Heart left ventricle (tissue), 16 donors: ENCODE results near the gene PCSK5. TPM values are rescaled to one million over a fixed set of nuclear protein-coding genes. Genes with fewer than 3 reads are reported as not detected.

ENCODE experiments used
- ATAC-seq, 4 donors: fragments of 200-7000 bp; cut with Tn5 transposase; one replicate each; pipeline ENCODE4 v1.9.1; 2020 to 2022; ENCODE audit warnings: moderate library complexity in 4 of 4, mild to moderate bottlenecking in 3 of 4, moderate number of reproducible peaks in 1 of 4
- DNase-seq, 5 donors: peaks; one replicate each; pipeline ENCODE4 v3.0.0-alpha.2; 2020
- H3K27ac ChIP-seq, 12 donors: fragments of 200-600 bp; sonication (generic) in 4 of 12; one replicate each; pipeline versions ENCODE4 v1.5.0 to v1.8.0; 2016 to 2022; ENCODE audit warnings: mild to moderate bottlenecking in 2 of 12
- H3K27me3 ChIP-seq, 9 donors: fragments of 200-600 bp; sonication (generic) in 2 of 9; one replicate each; pipeline versions ENCODE4 v1.5.1 to v1.8.0; 2016 to 2022; ENCODE audit warnings: mild to moderate bottlenecking in 3 of 9
- H3K36me3 ChIP-seq, 9 donors: fragments of 200-600 bp; sonication (generic) in 2 of 9; one replicate each; pipeline versions ENCODE4 v1.5.0 to v1.8.0; 2018 to 2022; ENCODE audit warnings: mild to moderate bottlenecking in 2 of 9
- H3K4me1 ChIP-seq, 12 donors: fragments of 200-600 bp; sonication (generic) in 4 of 12; one replicate each; pipeline versions ENCODE4 v1.5.0 to v1.8.0; 2016 to 2022; ENCODE audit warnings: mild to moderate bottlenecking in 3 of 12
- H3K4me3 ChIP-seq, 12 donors: fragments of 200-600 bp; sonication (generic) in 4 of 12; one replicate each; pipeline versions ENCODE4 v1.5.0 to v1.8.0; 2017 to 2022; ENCODE audit warnings: mild to moderate bottlenecking in 9 of 12, moderate library complexity in 4 of 12
- H3K9me3 ChIP-seq, 12 donors: fragments of 200-600 bp; sonication (generic) in 4 of 12; one replicate each; pipeline versions ENCODE4 v1.5.0 to v1.8.0; 2016 to 2022; ENCODE audit warnings: mild to moderate bottlenecking in 1 of 12
- CTCF ChIP-seq, 12 donors: fragments of 200-600 bp; sonication (generic) in 4 of 12; IDR thresholded peaks; one replicate each; pipeline versions ENCODE4 v1.5.0 to v1.8.0; 2018 to 2022; ENCODE audit warnings: antibody characterized with exemption in 12 of 12, mild to moderate bottlenecking in 5 of 12
- POLR2A ChIP-seq, 2 donors: fragments of 450-650 bp; IDR thresholded peaks; one replicate each; pipeline ENCODE4 v1.6.1; 2017; ENCODE audit warnings: antibody characterized with exemption in 2 of 2, mild to moderate bottlenecking in 2 of 2, moderate library complexity in 2 of 2
- WGBS, 4 donors: extraction: QIAGEN DNeasy Blood & Tissue Kit in 2 of 4; methylation state at CpG; one replicate each; pipeline versions ENCODE4 v1.1.5 to v1.1.7; 2013 to 2018; 5-methylcytosine and 5-hydroxymethylcytosine counted together
- intact Hi-C, 10 donors: fragments of 100-400 bp; cut with DNase I; formaldehyde crosslinking; loops; one replicate each; pipeline versions ENCODE4 v1.11.1 to v1.14.2; 2022
- polyA plus RNA-seq, 2 donors: library from polyadenylated mRNA; stranded (reverse); fragments of 200-250 nt; gene quantifications; one replicate each; pipeline ENCODE4 v1.2.3, GENCODE V29; 2013
- total RNA-seq, 9 donors: library from RNA; depleted of rRNA in 2 of 9; stranded (reverse); fragments of >200 nt in 2 of 9; fragmentation: NEBNext Ultra II Directional in 3 of 9; extraction: Animal tissue kit (Norgen Biotek cat#: 25700) in 3 of 9; gene quantifications; one replicate each; pipeline versions ENCODE4 v1.1.0 to v1.2.4, GENCODE V29; 2016 to 2023
- donor health status: ischemic (EF 13 %, LVEDD 7.1; RV severe dilation, severe dysfunction).
- donor health status: healthy with polysubstance abuse.
- donor health status: DM: no; HTN: yes; CAD: no.
- donor health status: DM: no; HTN: no; CAD: no.
- donor health status: ischemic (EF 25% LVEDD 6.9; RV normal size, moderate dysfunction).
- donor health status: ischemic (EF 25% LVEDD 5.7; RV mildly dilated, moderate dysfunction).
- donor health status: healthy.
- donor health status: DM: yes; HTN: yes; CAD: no.
- donor health status: ischemic (EF 35%, LVEDD 5.7; RV mildly dilated, moderate dysfunction).
- donor health status: nonischemic (EF 11% LVEDD 7.7; RV severe dilation, severe dysfunction).
- donor health status: DM: yes; HTN: yes; CAD: no.
- donor health status: PGD.
- donor health status: ischemic (EF 29% LVEDD 5.4; RV normal size, mild dysfunction).
- donor health status: nonischemic (EF 23%, LVEDD 6.1; RV moderate dilation, normal function).

Gene PCSK5
- total and polyA plus RNA-seq, 11 donors = 1.3 to 13.6 (median 5.9) TPM

GRCh38 chr9:76036762-76037161 is 146.3 kb downstream of the PCSK5 start:
- TF ChIP-seq POLR2A (IDR thresholded peaks at IDR 0.05) (no peak), CTCF (IDR thresholded peaks at IDR 0.05) (no peak)
- Histone ChIP-seq H3K27me3 (no peaks in the 10 kb centered on the region), H3K36me3 (peaks cover 0 to 43% (median 0%) of the 10 kb centered on the region in 9 donors), H3K4me3 (no peak overlapping the region), H3K9me3 (no peaks in the 10 kb centered on the region), H3K4me1 (peaks cover 0 to 4% (median 0%) of the 10 kb centered on the region in 12 donors), H3K27ac (no peak overlapping the region)
- ATAC-seq (no peak), DNase-seq (no peak)
- intact Hi-C loops = no loop called here
- WGBS, 4 donors = 94 to 98% (median 96%) methylated on average over 2 of the region's 2 CpGs

DNA sequence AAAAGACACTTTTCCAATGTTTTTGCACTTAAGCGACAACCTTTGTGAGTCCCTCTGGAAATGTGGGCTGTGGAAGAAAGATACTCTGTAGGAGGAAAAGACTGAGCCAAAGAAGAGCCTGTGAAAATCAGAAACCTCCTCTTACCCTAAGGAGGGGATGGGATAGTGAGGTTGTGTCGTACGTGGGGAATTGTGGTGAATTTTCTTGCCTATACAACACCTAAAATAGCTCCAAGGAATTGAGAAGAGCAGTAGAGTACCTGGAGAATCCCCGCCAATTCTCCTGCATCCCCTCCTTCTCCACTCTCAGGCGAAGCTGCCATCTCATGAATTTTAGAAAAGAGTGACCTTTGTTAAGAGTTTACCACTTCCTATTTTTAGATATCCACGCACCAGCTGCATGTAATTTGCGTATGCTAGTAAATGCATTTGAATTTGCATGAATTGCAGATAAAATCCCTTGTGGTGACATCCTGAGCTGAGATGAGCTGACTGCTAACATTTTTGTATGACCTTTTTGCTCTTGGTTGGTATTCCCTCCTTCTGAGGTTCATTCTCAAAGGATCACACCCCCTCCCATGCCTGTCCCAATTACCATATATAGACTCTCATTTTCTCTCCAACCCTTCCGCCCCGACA is 147.2 kb downstream of the PCSK5 start:
- Histone ChIP-seq H3K4me1 (no peaks in the 10 kb centered on the region), H3K27ac (no peak overlapping the region), H3K4me3 (no peak overlapping the region), H3K36me3 (peaks cover 0 to 40% (median 0%) of the 10 kb centered on the region in 9 donors), H3K9me3 (no peaks in the 10 kb centered on the region), H3K27me3 (no peaks in the 10 kb centered on the region)
- WGBS, 4 donors = 91 to 95% (median 94%) methylated on average over 9 of the region's 9 CpGs
- no peak for ATAC-seq
- intact Hi-C loops = no loop called here
- DNase-seq = no peak
- no peak for TF ChIP-seq POLR2A (IDR thresholded peaks at IDR 0.05)
- no peak for TF ChIP-seq CTCF (IDR thresholded peaks at IDR 0.05)

DNA sequence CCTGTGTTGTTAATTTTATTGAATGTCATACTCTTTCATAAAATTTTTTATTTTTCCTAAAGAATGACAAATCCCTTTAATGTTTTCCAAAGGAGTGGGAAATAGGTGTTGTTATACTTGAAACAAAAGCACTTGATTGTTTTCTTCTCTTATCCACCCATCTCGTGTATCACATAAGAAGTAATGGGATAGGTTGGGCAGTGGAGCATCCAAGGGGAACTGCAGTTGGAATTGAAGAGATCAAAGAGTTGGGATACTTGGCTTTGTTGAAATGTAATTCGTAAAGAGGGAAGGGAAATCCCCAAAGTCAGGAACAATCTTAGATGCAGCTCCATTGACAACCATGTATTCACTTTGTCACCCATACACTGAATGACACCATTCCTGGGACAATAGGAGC is 148.0 kb downstream of the PCSK5 start:
- intact Hi-C loops = no loop called here
- TF ChIP-seq CTCF (IDR thresholded peaks at IDR 0.05) (no peak), POLR2A (IDR thresholded peaks at IDR 0.05) (no peak)
- Histone ChIP-seq H3K36me3 (peaks cover 0 to 36% (median 0%) of the 10 kb centered on the region in 9 donors), H3K4me1 (no peaks in the 10 kb centered on the region), H3K27ac (no peak overlapping the region), H3K27me3 (no peaks in the 10 kb centered on the region), H3K9me3 (no peaks in the 10 kb centered on the region), H3K4me3 (no peak overlapping the region)
- 87 to 90% (median 88%) methylated on average over 2 of the region's 2 CpGs for WGBS, 4 donors
- no peak for DNase-seq
- ATAC-seq = no peak

DNA sequence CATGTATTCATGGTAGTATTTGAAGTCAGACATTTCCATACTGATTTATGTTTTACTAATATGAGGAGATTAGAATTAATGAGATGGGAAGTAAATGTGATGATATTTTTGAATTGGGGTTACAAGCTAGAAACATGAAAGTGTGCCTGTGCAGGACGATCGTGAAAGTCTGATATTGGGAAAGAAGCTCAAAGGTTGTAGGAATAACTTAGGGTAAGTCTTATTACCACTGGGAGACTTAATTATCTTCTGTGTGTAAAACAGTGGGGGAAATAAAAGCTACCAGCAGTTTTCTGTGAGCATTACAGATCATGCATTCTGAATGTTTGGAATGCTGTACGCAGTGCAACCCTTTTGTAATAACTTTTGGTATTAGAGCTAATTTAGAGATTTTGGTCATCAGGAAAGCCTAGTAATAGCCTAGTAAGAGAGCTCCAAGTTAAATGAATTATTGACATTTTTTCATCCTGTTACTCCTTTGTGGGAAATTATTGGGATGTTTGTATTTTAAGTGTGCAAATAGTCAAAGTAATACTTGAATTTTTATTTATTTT is 153.9 kb downstream of the PCSK5 start:
- DNase-seq = no peak
- Histone ChIP-seq H3K36me3 (peaks cover 0 to 5% (median 0%) of the 10 kb centered on the region in 9 donors), H3K9me3 (no peaks in the 10 kb centered on the region), H3K27ac (no peak overlapping the region), H3K4me3 (no peak overlapping the region), H3K4me1 (peaks cover 0 to 2% (median 0%) of the 10 kb centered on the region in 12 donors), H3K27me3 (no peaks in the 10 kb centered on the region)
- ATAC-seq = no peak
- TF ChIP-seq POLR2A (IDR thresholded peaks at IDR 0.05) (no peak), CTCF (IDR thresholded peaks at IDR 0.05) (no peak)
- intact Hi-C loops = no loop called here
- 86 to 89% (median 89%) methylated on average over 3 of the region's 3 CpGs for WGBS, 4 donors
